Hepatocyte (in vitro differentiated cells): Measurements from ENCODE around the gene AGAP2.

Source experiments
- CTCF ChIP-seq: fragments of 200-600 bp; sonication (generic); IDR thresholded peaks from 2 replicates; pipeline ENCODE4 v1.5.1; 2016; ENCODE audit warnings: antibody characterized with exemption, mild to moderate bottlenecking; ENCODE audit not compliant: poor library complexity
- EZH2phosphoT487 ChIP-seq: fragments of 200-600 bp; sonication (generic); IDR thresholded peaks from one replicate; pipeline ENCODE4 v1.6.1; 2018; ENCODE audit warnings: antibody characterized with exemption, mild to moderate bottlenecking, low read depth, moderate library complexity; ENCODE audit not compliant: unreplicated experiment, severe bottlenecking

GRCh38 chr12:57746025-57746424 is 7.5 kb upstream of the AGAP2 start:
- TF ChIP-seq CTCF (no peak), EZH2phosphoT487 (no peak)
